A673 (cell line): ENCODE measurements around the gene CREB5. TPM values are rescaled to one million over a fixed set of nuclear protein-coding genes. Genes with fewer than 3 reads are reported as not detected.

Source experiments
- BruUV-seq: library from RNA; stranded (reverse); fragments of 400-500 nt; replicated peaks from 2 replicates; lab custom pipeline; 2021; lab: Mats Ljungman, UMichigan
- CTCF ChIA-PET: fragments of 300-600 bp; sonication (Branson Sonifier 250); formaldehyde crosslinking; loops from one replicate; lab custom pipeline; 2022; ENCODE audit warnings: antibody characterized with exemption; lab: Charles Lee
- POLR2A ChIA-PET: fragments of 300-600 bp; sonication (Branson Sonifier 250); formaldehyde crosslinking; loops from one replicate; lab custom pipeline; 2022; ENCODE audit warnings: antibody characterized with exemption; ENCODE audit not compliant: low non-redundant PET; lab: Charles Lee
- DNase-seq: peaks from one replicate; pipeline ENCODE4 v3.0.0-alpha.2; 2015; ENCODE audit warnings: low spot score
- H3K27ac ChIP-seq: fragments of 200-600 bp; sonication (generic); 2 replicates; pipeline ENCODE4 v1.5.1; 2016; ENCODE audit warnings: mixed run types, low read depth, mild to moderate bottlenecking, mixed read lengths, antibody characterized with exemption, low read length; ENCODE audit not compliant: poor library complexity, severe bottlenecking
- H3K27me3 ChIP-seq: fragments of 200-600 bp; sonication (generic); replicated peaks from 2 replicates; pipeline ENCODE4 v1.6.1; 2017; ENCODE audit warnings: mixed run types, low read depth, mild to moderate bottlenecking, mixed read lengths, antibody characterized with exemption, low read length; ENCODE audit not compliant: insufficient read depth, poor library complexity
- H3K36me3 ChIP-seq: fragments of 200-600 bp; sonication (generic); 2 replicates; pipeline ENCODE4 v1.6.1; 2016; ENCODE audit warnings: mixed run types, mild to moderate bottlenecking, mixed read lengths, antibody characterized with exemption, low read length; ENCODE audit not compliant: insufficient read depth, poor library complexity, severe bottlenecking
- H3K4me1 ChIP-seq: fragments of 200-600 bp; sonication (generic); 2 replicates; pipeline ENCODE4 v1.6.1; 2017; ENCODE audit warnings: mixed run types, mild to moderate bottlenecking, mixed read lengths, antibody characterized with exemption, low read length; ENCODE audit not compliant: insufficient read depth, poor library complexity, severe bottlenecking
- H3K4me3 ChIP-seq: fragments of 200-600 bp; sonication (generic); 2 replicates; pipeline ENCODE4 v1.5.1; 2016; ENCODE audit warnings: low read depth, mixed run types, mild to moderate bottlenecking, mixed read lengths, low read length; ENCODE audit not compliant: poor library complexity, severe bottlenecking
- H3K9me3 ChIP-seq: fragments of 200-600 bp; sonication (generic); 2 replicates; pipeline ENCODE4 v1.6.1; 2016; ENCODE audit warnings: mixed run types, low read depth, mild to moderate bottlenecking, mixed read lengths, antibody characterized with exemption, low read length; ENCODE audit not compliant: poor library complexity, severe bottlenecking
- CTCF ChIP-seq: fragments of 300-800, 200-600 bp; sonication (generic); conservative IDR thresholded peaks from 2 replicates; pipeline ENCODE4 v1.5.1; 2017; ENCODE audit warnings: low read depth, mild to moderate bottlenecking, antibody characterized with exemption, low read length, moderate library complexity, mixed read lengths
- EZH2 ChIP-seq: fragments of 200-600 bp; sonication (generic); IDR thresholded peaks from 2 replicates; pipeline ENCODE4 v1.6.1; 2017; ENCODE audit warnings: borderline replicate concordance, low read depth, mild to moderate bottlenecking, mixed read lengths, antibody characterized with exemption, low read length; ENCODE audit not compliant: poor library complexity, severe bottlenecking
- intact Hi-C: fragments of 100-400 bp; cut with micrococcal nuclease; formaldehyde crosslinking; loops from one replicate; pipeline ENCODE4 v1.10.0; 2022; ENCODE audit not compliant: unreplicated experiment
- total RNA-seq: library from RNA; stranded (reverse); gene quantifications from 2 replicates; pipeline ENCODE4 v1.2.3, GENCODE V29; 2021

The CREB5 gene
- total RNA-seq, 1 experiment from 2014 or later: 10.3 TPM

- CTCF ChIA-PET: interaction anchor here (0.6 kb wide), 1 partner anchor 17 kb away, joined by 3 read pairs; no protein-coding TSS in a partner anchor
Measured at GRCh38 chr7:28520074-28521015, 108.0 kb downstream of the CREB5 start.

GRCh38 chr7:28524978-28525377 is 112.7 kb downstream of the CREB5 start:
- Histone ChIP-seq H3K9me3 (no peaks in the 10 kb centered on the region), H3K27me3 (no peaks in the 10 kb centered on the region), H3K4me3 (no peak overlapping the region), H3K4me1 (no peaks in the 10 kb centered on the region), H3K36me3 (no peaks in the 10 kb centered on the region), H3K27ac (no peak overlapping the region)
- no peak for DNase-seq
- TF ChIP-seq CTCF: no peak
- no peak for TF ChIP-seq EZH2
- ChIA-PET CTCF (no interaction called here), POLR2A (no interaction called here)
- intact Hi-C loops: no loop called here
- no TSS peak for BruUV-seq

More at GRCh38 chr7:28520074-28521015, 108.0 kb downstream of the CREB5 start:
- no peak overlapping the region for H3K27ac ChIP-seq
- DNase-seq: no peak
- no peaks in the 10 kb centered on the region for H3K9me3 ChIP-seq
- no peaks in the 10 kb centered on the region for H3K27me3 ChIP-seq
- H3K36me3 ChIP-seq: no peaks in the 10 kb centered on the region
- no TSS peak for BruUV-seq
- H3K4me1 ChIP-seq: no peaks in the 10 kb centered on the region
- POLR2A ChIA-PET: no interaction called here
- no peak overlapping the region for H3K4me3 ChIP-seq
- TF ChIP-seq EZH2 (no peak), CTCF (no peak)
- intact Hi-C loops: no loop called here

GRCh38 chr7:28528899-28529298 is 116.6 kb downstream of the CREB5 start:
- DNase-seq: no peak
- H3K4me1 ChIP-seq: no peaks in the 10 kb centered on the region
- no TSS peak for BruUV-seq
- intact Hi-C loops: no loop called here
- ChIA-PET POLR2A (no interaction called here), CTCF (no interaction called here)
- H3K4me3 ChIP-seq: no peak overlapping the region
- H3K9me3 ChIP-seq: no peaks in the 10 kb centered on the region
- TF ChIP-seq CTCF (no peak), EZH2 (no peak)
- no peaks in the 10 kb centered on the region for H3K27me3 ChIP-seq
- no peak overlapping the region for H3K27ac ChIP-seq
- no peaks in the 10 kb centered on the region for H3K36me3 ChIP-seq
